WTC11 (cell line): ENCODE measurements around the gene RPUSD3. TPM values are rescaled to one million over a fixed set of nuclear protein-coding genes. Genes with fewer than 3 reads are reported as not detected.

Source experiments
- ATAC-seq: fragments of 200-7000 bp; cut with Tn5 transposase; 2 replicates; pipeline ENCODE4 v1.10.0; 2021; ENCODE audit warnings: mild to moderate bottlenecking, moderate library complexity
- CTCF ChIA-PET: fragments of 300-600 bp; sonication (Branson Sonifier 250); formaldehyde crosslinking; loops from one replicate; lab custom pipeline; 2021; ENCODE audit warnings: antibody characterized with exemption; lab: Charles Lee
- POLR2A ChIA-PET: fragments of 350-600 bp; sonication (Branson Sonifier 250); formaldehyde crosslinking; loops from one replicate; lab custom pipeline; 2021; ENCODE audit warnings: antibody characterized with exemption; lab: Charles Lee
- DNase-seq: peaks from one replicate; pipeline ENCODE4 v3.0.0; 2021; ENCODE audit warnings: low spot score
- H3K27ac Mint-ChIP-seq: 2 replicates; pipeline ENCODE4 v1.8.0; 2021; ENCODE audit warnings: mixed read lengths
- H3K27me3 Mint-ChIP-seq: 2 replicates; pipeline ENCODE4 v1.8.0; 2021; ENCODE audit warnings: low read depth, mild to moderate bottlenecking, moderate library complexity, mixed read lengths
- H3K36me3 Mint-ChIP-seq: 2 replicates; pipeline ENCODE4 v1.8.0; 2021; ENCODE audit warnings: mixed read lengths
- H3K4me1 Mint-ChIP-seq: 2 replicates; pipeline ENCODE4 v1.8.0; 2022; ENCODE audit warnings: mixed read lengths
- H3K4me3 Mint-ChIP-seq: 2 replicates; pipeline ENCODE4 v1.8.0; 2021; ENCODE audit warnings: mild to moderate bottlenecking, moderate library complexity, mixed read lengths
- H3K9me3 Mint-ChIP-seq: 2 replicates; pipeline ENCODE4 v1.8.0; 2021; ENCODE audit warnings: mixed read lengths
- ATF3 ChIP-seq: sonication (generic); formaldehyde crosslinking; conservative IDR thresholded peaks from 2 replicates; pipeline ENCODE4 v1.8.1; 2022; ENCODE audit warnings: mild to moderate bottlenecking, missing genetic modification reagents
- E2F1 ChIP-seq: sonication (generic); formaldehyde crosslinking; IDR thresholded peaks from 2 replicates; pipeline ENCODE4 v1.8.0; 2022; ENCODE audit warnings: mild to moderate bottlenecking, missing genetic modification reagents
- E2F5 ChIP-seq: sonication (generic); formaldehyde crosslinking; IDR thresholded peaks from 2 replicates; pipeline ENCODE4 v1.8.1; 2022; ENCODE audit warnings: mild to moderate bottlenecking, moderate library complexity, missing genetic modification reagents
- ERG ChIP-seq: fragments of 250-450 bp; sonication (Bioruptor Pico); IDR thresholded peaks from 2 replicates; pipeline ENCODE4 v1.8.0; 2021; ENCODE audit warnings: mild to moderate bottlenecking
- FOXP4 ChIP-seq: sonication (generic); formaldehyde crosslinking; IDR thresholded peaks from 2 replicates; pipeline ENCODE4 v1.8.0; 2022; ENCODE audit warnings: mild to moderate bottlenecking, missing genetic modification reagents
- GRHL2 ChIP-seq: fragments of 250-450 bp; sonication (Bioruptor Pico); IDR thresholded peaks from 2 replicates; pipeline ENCODE4 v1.8.0; 2022; ENCODE audit warnings: mild to moderate bottlenecking, moderate library complexity; ENCODE audit not compliant: insufficient replicate concordance, severe bottlenecking
- IRF1 ChIP-seq: sonication (generic); formaldehyde crosslinking; IDR thresholded peaks from 2 replicates; pipeline ENCODE4 v1.8.0; 2023; ENCODE audit warnings: missing genetic modification reagents
- JAZF1 ChIP-seq: fragments of 250-450 bp; sonication (Bioruptor Pico); IDR thresholded peaks from 2 replicates; pipeline ENCODE4 v1.9.0; 2021; ENCODE audit warnings: moderate library complexity, mild to moderate bottlenecking, inconsistent platforms
- PRDM15 ChIP-seq: sonication (generic); formaldehyde crosslinking; IDR thresholded peaks from 2 replicates; pipeline ENCODE4 v1.8.0; 2022; ENCODE audit warnings: missing genetic modification reagents
- PRRX2 ChIP-seq: fragments of 250-450 bp; sonication (Bioruptor Pico); IDR thresholded peaks from 2 replicates; pipeline ENCODE4 v1.8.0; 2021; ENCODE audit warnings: mild to moderate bottlenecking
- SP1 ChIP-seq: sonication (generic); formaldehyde crosslinking; conservative IDR thresholded peaks from 2 replicates; pipeline ENCODE4 v1.8.1; 2022; ENCODE audit warnings: missing genetic modification reagents
- STAT6 ChIP-seq: sonication (generic); formaldehyde crosslinking; conservative IDR thresholded peaks from 2 replicates; pipeline ENCODE4 v1.8.1; 2023; ENCODE audit warnings: mild to moderate bottlenecking, low read depth, missing genetic modification reagents, moderate library complexity
- TEAD1 ChIP-seq: sonication (generic); formaldehyde crosslinking; IDR thresholded peaks from 2 replicates; pipeline ENCODE4 v1.8.0; 2022; ENCODE audit warnings: mild to moderate bottlenecking, missing genetic modification reagents
- USF1 ChIP-seq: sonication (generic); formaldehyde crosslinking; IDR thresholded peaks from 2 replicates; pipeline ENCODE4 v1.8.0; 2022; ENCODE audit warnings: mild to moderate bottlenecking, missing genetic modification reagents
- USF2 ChIP-seq: sonication (generic); formaldehyde crosslinking; IDR thresholded peaks from 2 replicates; pipeline ENCODE4 v1.8.1; 2023; ENCODE audit warnings: mild to moderate bottlenecking, missing genetic modification reagents, moderate library complexity
- ZBTB43 ChIP-seq: sonication (generic); formaldehyde crosslinking; IDR thresholded peaks from 2 replicates; pipeline ENCODE4 v1.8.1; 2023; ENCODE audit warnings: mild to moderate bottlenecking, missing genetic modification reagents
- ZNF263 ChIP-seq: sonication (generic); formaldehyde crosslinking; IDR thresholded peaks from 2 replicates; pipeline ENCODE4 v1.8.1; 2022; ENCODE audit warnings: low read depth, mild to moderate bottlenecking, moderate library complexity, missing genetic modification reagents
- ZSCAN18 ChIP-seq: fragments of 250-450 bp; sonication (Bioruptor Pico); IDR thresholded peaks from 2 replicates; pipeline ENCODE4 v2.1.2; 2022; ENCODE audit warnings: mild to moderate bottlenecking, moderate library complexity
- total RNA-seq: library from RNA; stranded (reverse); gene quantifications from 3 replicates; pipeline ENCODE4 v1.2.3, GENCODE V29; 2021

The RPUSD3 gene
- total RNA-seq, 1 experiment from 2014 or later = 95.5 TPM

GRCh38 chr3:9803494-9803893 lies 40.3 kb downstream of the RPUSD3 start:
- ChIA-PET POLR2A (interaction anchor here (0.5 to 1.3 kb wide), 2 partner anchors 11 to 444 kb away, joined by 4 to 6 read pairs; partner anchors contain the start of genes ARPC4 and TADA3), CTCF (no interaction called here)
- H3K27ac Mint-ChIP-seq = no peak overlapping the region
- DNase-seq (no peak), ATAC-seq (no peak)
- H3K36me3 Mint-ChIP-seq = peaks cover 56% of the 10 kb centered on the region
- H3K4me3 Mint-ChIP-seq = no peak overlapping the region
- 0 out of 2 replicates have a peak, but pooled peaks cover 2% of the 10 kb centered on the region for H3K4me1 Mint-ChIP-seq
- no peaks in the 10 kb centered on the region for H3K9me3 Mint-ChIP-seq
- H3K27me3 Mint-ChIP-seq = no peaks in the 10 kb centered on the region
- TF ChIP-seq ERG (CRISPR knock-in tag) = no peak
- TF ChIP-seq SP1 = no peak
- no peak for TF ChIP-seq TEAD1 (CRISPR knock-in tag)
- no peak for TF ChIP-seq ATF3 (CRISPR knock-in tag)
- TF ChIP-seq E2F1 = no peak
- TF ChIP-seq USF1 (CRISPR knock-in tag) = no peak
- TF ChIP-seq PRRX2 (CRISPR knock-in tag) = no peak
- TF ChIP-seq E2F5 = no peak
- no peak for TF ChIP-seq ZSCAN18 (CRISPR knock-in tag)
- no peak for TF ChIP-seq IRF1 (CRISPR knock-in tag)
- TF ChIP-seq STAT6 = no peak
- TF ChIP-seq USF2 (CRISPR knock-in tag) = no peak
- TF ChIP-seq ZBTB43 = no peak
- no peak for TF ChIP-seq PRDM15
- no peak for TF ChIP-seq ZNF263
- TF ChIP-seq GRHL2 (CRISPR knock-in tag) = no peak
- TF ChIP-seq FOXP4 (CRISPR knock-in tag) = no peak
- no peak for TF ChIP-seq JAZF1
